ENCODE data around the gene ZSCAN10.

ZSCAN10 gene

DNA sequence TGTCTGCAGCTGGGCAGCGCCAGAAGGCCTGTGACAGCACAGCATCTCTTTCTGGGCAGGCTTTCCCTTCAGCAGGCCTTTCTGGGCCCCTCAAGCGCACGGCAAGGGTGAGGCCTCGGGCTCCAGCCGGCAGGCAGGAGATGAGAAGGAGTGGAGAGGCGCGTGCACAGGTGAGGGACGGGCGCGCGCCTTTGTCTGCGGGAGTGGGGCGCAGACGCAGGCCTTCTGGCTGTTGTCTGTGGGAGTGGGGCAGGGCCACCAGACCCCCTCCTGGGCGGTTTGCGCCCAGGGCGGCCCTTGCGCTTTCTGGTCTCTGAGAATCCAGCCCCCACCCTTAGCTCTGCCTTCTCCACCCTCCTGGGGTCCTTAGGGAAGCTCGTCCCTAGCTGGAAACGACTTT is 19.8 kb upstream of the ZSCAN10 start:
- H3K27ac ChIP-seq (replicated peaks) = no peak overlapping the region
- no peak for TF ChIP-seq POLR2AphosphoS5 (IDR thresholded peaks at IDR 0.05; ENCODE audit: low read depth)
- H3K27me3 ChIP-seq (ENCODE audit: insufficient read depth, poor library complexity, severe bottlenecking) = peaks cover 5% of the 10 kb centered on the region
- no peak overlapping the region for H3K4me3 ChIP-seq (replicated peaks; ENCODE audit: insufficient read depth, low read length)
- DNase-seq (ENCODE audit: low read depth in 1 of 2, low spot score in 1 of 2) = no peak

DNA sequence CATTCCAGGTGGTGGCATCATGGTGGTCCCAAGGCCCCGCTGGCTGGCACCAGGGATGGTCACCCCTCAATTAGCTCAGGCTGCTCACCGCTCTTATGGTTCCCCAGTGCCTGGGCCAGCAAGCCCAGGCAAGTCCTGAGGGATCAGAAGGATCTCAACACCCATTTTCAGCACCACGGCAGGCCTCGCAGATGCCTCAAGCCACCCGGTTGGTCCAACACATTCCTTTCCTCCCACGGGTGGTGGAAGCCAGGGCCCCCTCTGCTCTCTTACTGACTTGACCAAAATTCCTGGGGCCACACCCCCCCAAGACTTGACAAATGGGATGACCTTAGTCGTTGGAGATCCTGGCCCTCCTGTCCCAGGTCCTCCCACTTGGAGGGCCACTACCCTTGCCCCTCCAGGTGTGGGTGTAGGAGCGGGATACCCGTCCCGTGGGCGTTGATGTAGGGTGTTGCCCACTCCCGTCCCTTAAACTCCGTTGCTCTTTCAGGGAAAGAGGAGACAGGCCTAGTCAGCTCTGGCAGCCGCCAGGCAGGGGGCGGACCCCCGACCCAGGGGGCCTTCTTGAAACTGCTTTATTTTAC is 19.2 kb upstream of the ZSCAN10 start:
- DNase-seq (ENCODE audit: low read depth in 1 of 2, low spot score in 1 of 2) = no peak
- H3K27me3 ChIP-seq (ENCODE audit: insufficient read depth, poor library complexity, severe bottlenecking) = peaks cover 5% of the 10 kb centered on the region
- TF ChIP-seq, protein P1, sequence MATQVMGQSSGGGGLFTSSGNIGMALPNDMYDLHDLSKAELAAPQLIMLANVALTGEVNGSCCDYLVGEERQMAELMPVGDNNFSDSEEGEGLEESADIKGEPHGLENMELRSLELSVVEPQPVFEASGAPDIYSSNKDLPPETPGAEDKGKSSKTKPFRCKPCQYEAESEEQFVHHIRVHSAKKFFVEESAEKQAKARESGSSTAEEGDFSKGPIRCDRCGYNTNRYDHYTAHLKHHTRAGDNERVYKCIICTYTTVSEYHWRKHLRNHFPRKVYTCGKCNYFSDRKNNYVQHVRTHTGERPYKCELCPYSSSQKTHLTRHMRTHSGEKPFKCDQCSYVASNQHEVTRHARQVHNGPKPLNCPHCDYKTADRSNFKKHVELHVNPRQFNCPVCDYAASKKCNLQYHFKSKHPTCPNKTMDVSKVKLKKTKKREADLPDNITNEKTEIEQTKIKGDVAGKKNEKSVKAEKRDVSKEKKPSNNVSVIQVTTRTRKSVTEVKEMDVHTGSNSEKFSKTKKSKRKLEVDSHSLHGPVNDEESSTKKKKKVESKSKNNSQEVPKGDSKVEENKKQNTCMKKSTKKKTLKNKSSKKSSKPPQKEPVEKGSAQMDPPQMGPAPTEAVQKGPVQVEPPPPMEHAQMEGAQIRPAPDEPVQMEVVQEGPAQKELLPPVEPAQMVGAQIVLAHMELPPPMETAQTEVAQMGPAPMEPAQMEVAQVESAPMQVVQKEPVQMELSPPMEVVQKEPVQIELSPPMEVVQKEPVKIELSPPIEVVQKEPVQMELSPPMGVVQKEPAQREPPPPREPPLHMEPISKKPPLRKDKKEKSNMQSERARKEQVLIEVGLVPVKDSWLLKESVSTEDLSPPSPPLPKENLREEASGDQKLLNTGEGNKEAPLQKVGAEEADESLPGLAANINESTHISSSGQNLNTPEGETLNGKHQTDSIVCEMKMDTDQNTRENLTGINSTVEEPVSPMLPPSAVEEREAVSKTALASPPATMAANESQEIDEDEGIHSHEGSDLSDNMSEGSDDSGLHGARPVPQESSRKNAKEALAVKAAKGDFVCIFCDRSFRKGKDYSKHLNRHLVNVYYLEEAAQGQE (IDR thresholded peaks at IDR 0.05; ENCODE audit: insufficient replicate concordance, low read depth) = no peak
- TF ChIP-seq, protein P2, sequence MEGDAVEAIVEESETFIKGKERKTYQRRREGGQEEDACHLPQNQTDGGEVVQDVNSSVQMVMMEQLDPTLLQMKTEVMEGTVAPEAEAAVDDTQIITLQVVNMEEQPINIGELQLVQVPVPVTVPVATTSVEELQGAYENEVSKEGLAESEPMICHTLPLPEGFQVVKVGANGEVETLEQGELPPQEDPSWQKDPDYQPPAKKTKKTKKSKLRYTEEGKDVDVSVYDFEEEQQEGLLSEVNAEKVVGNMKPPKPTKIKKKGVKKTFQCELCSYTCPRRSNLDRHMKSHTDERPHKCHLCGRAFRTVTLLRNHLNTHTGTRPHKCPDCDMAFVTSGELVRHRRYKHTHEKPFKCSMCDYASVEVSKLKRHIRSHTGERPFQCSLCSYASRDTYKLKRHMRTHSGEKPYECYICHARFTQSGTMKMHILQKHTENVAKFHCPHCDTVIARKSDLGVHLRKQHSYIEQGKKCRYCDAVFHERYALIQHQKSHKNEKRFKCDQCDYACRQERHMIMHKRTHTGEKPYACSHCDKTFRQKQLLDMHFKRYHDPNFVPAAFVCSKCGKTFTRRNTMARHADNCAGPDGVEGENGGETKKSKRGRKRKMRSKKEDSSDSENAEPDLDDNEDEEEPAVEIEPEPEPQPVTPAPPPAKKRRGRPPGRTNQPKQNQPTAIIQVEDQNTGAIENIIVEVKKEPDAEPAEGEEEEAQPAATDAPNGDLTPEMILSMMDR (IDR thresholded peaks at IDR 0.05; ENCODE audit: insufficient read depth, low read length) = no peak
- TF ChIP-seq POLR2AphosphoS5 (IDR thresholded peaks at IDR 0.05; ENCODE audit: low read depth) = no peak
- no peak for TF ChIP-seq GABPA (IDR thresholded peaks at IDR 0.05; ENCODE audit: low read depth)
- TF ChIP-seq SPI1 (IDR thresholded peaks at IDR 0.05; ENCODE audit: borderline replicate concordance, low read depth) = no peak
- no peak overlapping the region for H3K27ac ChIP-seq (replicated peaks)
- no peak overlapping the region for H3K4me3 ChIP-seq (replicated peaks; ENCODE audit: insufficient read depth, low read length)

DNA sequence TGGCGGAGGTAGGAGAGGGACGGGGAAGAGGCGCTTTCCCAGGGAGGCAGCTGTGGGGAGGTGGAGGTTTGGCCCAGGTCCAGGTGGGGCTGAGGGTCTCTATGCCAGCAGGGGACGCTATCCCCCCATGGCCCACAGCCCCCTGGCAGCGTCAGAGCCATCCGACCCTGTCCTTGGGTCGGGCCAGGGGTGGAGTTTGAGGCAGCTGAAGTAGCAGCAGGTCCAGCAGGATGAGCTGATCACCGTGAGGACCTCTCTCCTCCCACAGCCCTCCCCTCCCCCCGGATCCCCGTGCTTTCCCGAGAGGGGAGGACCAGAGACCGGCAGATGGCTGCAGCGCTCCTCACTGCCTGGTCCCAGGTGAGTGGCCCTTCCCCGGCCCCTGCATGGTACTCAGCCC is 16.5 kb upstream of the ZSCAN10 start:
- TF ChIP-seq, protein P1 (IDR thresholded peaks at IDR 0.05; ENCODE audit: insufficient replicate concordance, low read depth) = no peak
- TF ChIP-seq SPI1 (IDR thresholded peaks at IDR 0.05; ENCODE audit: borderline replicate concordance, low read depth) = no peak
- no peak for TF ChIP-seq POLR2AphosphoS5 (IDR thresholded peaks at IDR 0.05; ENCODE audit: low read depth)
- TF ChIP-seq, protein P2 (IDR thresholded peaks at IDR 0.05; ENCODE audit: insufficient read depth, low read length) = no peak
- no peak for TF ChIP-seq GABPA (IDR thresholded peaks at IDR 0.05; ENCODE audit: low read depth)
- no peak for DNase-seq (ENCODE audit: low read depth in 1 of 2, low spot score in 1 of 2)
- Histone ChIP-seq H3K4me3 (replicated peaks; ENCODE audit: insufficient read depth, low read length) (no peak overlapping the region), H3K27me3 (ENCODE audit: insufficient read depth, poor library complexity, severe bottlenecking) (peaks cover 5% of the 10 kb centered on the region), H3K27ac (replicated peaks) (no peak overlapping the region)

DNA sequence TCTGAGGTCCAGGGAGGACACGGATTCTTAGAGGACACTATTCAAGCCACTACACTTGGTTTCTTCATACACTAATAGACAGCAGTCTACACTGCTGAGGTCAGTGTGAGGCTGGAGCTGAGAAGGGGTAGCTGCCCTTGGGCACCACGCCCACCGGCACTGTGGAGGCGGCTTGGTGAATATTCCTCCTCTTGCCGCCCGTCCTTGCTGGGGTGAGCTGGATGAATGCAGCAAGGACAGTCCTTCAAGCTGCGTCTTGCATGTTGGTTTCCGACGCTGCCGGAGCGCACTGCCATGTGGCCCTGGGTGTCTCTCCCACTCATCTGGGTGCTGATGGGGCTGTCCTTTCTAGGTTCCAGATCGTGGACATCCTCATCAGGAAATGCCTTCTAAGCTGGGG is 15.9 kb upstream of the ZSCAN10 start:
- no peak for DNase-seq (ENCODE audit: low read depth in 1 of 2, low spot score in 1 of 2)
- no peak overlapping the region for H3K4me3 ChIP-seq (replicated peaks; ENCODE audit: insufficient read depth, low read length)
- no peak overlapping the region for H3K27ac ChIP-seq (replicated peaks)
- no peak for TF ChIP-seq GABPA (IDR thresholded peaks at IDR 0.05; ENCODE audit: low read depth)
- no peak for TF ChIP-seq POLR2AphosphoS5 (IDR thresholded peaks at IDR 0.05; ENCODE audit: low read depth)
- TF ChIP-seq, protein P1 (IDR thresholded peaks at IDR 0.05; ENCODE audit: insufficient replicate concordance, low read depth) = no peak
- no peak for TF ChIP-seq SPI1 (IDR thresholded peaks at IDR 0.05; ENCODE audit: borderline replicate concordance, low read depth)
- H3K27me3 ChIP-seq (ENCODE audit: insufficient read depth, poor library complexity, severe bottlenecking) = peaks cover 5% of the 10 kb centered on the region
